Activated CD4-positive, alpha-beta memory T cell treated with anti-CD3 and anti-CD28 coated beads for 36 hours (primary cell): Measurements from ENCODE around the gene OR2T1. TPM values are rescaled to one million over a fixed set of nuclear protein-coding genes. Genes with fewer than 3 reads are reported as not detected.

ENCODE experiments used
- CTCF ChIA-PET: fragments of 350-600 bp; sonication (Branson Sonifier 250); formaldehyde crosslinking; loops from one replicate; lab custom pipeline; 2021; ENCODE audit warnings: antibody characterized with exemption, inconsistent platforms; lab: Charles Lee
- POLR2A ChIA-PET: fragments of 350-600 bp; sonication (Branson Sonifier 250); formaldehyde crosslinking; loops from one replicate; lab custom pipeline; 2021; ENCODE audit warnings: antibody characterized with exemption; lab: Charles Lee
- DNase-seq: peaks from one replicate; pipeline ENCODE4 v3.0.0-alpha.2; 2020
- H3K27ac Mint-ChIP-seq: one replicate; pipeline ENCODE4 v1.8.0; 2021; ENCODE audit warnings: mixed read lengths
- H3K27me3 Mint-ChIP-seq: one replicate; pipeline ENCODE4 v1.8.0; 2021; ENCODE audit warnings: mixed read lengths
- H3K36me3 Mint-ChIP-seq: one replicate; pipeline ENCODE4 v1.8.0; 2021; ENCODE audit warnings: mixed read lengths
- H3K4me1 Mint-ChIP-seq: one replicate; pipeline ENCODE4 v1.8.0; 2021; ENCODE audit warnings: low read depth, mixed read lengths
- H3K4me3 Mint-ChIP-seq: one replicate; pipeline ENCODE4 v1.8.0; 2021; ENCODE audit warnings: mild to moderate bottlenecking, mixed read lengths
- H3K9me3 Mint-ChIP-seq: one replicate; pipeline ENCODE4 v1.8.0; 2021; ENCODE audit warnings: mixed read lengths
- intact Hi-C: fragments of 100-400 bp; cut with micrococcal nuclease; formaldehyde crosslinking; loops from one replicate; pipeline ENCODE4 v1.15.1; 2023
- total RNA-seq, 2 experiments: library from RNA; stranded (reverse); gene quantifications; one replicate each; pipeline ENCODE4 v1.2.3, GENCODE V29; 2021

The OR2T1 gene
- total RNA-seq = not detected

DNA sequence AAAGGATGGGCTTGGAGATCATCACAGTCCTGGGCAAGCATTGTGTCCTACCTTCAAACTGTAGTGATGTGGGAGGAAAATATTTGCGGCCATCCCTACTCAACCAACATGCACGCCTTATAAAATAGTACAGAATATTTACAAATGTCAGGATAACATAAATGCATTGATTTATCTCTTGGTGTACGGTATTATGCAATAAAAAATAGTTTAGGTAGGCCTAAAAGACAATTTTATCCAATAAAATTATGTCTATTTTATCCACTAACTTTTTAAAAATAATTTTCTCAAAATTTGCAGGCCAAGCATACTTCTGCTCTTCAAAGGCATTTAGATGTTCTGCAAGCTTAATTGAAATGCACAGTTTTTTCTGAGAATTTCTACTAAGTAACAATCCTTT, at the start of gene OR2T1:
Gene OR2T1 (plus strand): TSS at position 301 of the 400 bp plus-strand sequence. CDS start 3,100 bp downstream, outside the sequence.
- intact Hi-C loops = loop anchor here (10.0 kb wide), 1 partner anchor 182 kb away; no protein-coding TSS in a partner anchor
- no peak within 1 kb of the TSS for H3K27ac Mint-ChIP-seq
- POLR2A ChIA-PET = no interaction called here
- no peak within 1 kb of the TSS for H3K4me3 Mint-ChIP-seq
- DNase-seq = no peak
- CTCF ChIA-PET = no interaction called here
- no peaks in the 10 kb centered on the region for H3K36me3 Mint-ChIP-seq
- H3K9me3 Mint-ChIP-seq = peaks cover 3% of the 10 kb centered on the region
- H3K27me3 Mint-ChIP-seq = no peaks in the 10 kb centered on the region
- H3K4me1 Mint-ChIP-seq = no peaks in the 10 kb centered on the region

- DNase-seq = no peak
- POLR2A ChIA-PET = no interaction called here
- Mint-ChIP-seq H3K27me3 (peaks cover 13% of the 10 kb centered on the region), H3K4me3 (no peak overlapping the region), H3K36me3 (peaks cover 2% of the 10 kb centered on the region), H3K9me3 (no peaks in the 10 kb centered on the region), H3K27ac (no peak overlapping the region), H3K4me1 (no peaks in the 10 kb centered on the region)
- intact Hi-C loops = no loop called here
- CTCF ChIA-PET = no interaction called here
Measured at GRCh38 chr1:248359415-248359814, 43.4 kb upstream of the OR2T1 start.

- Mint-ChIP-seq H3K9me3 (no peaks in the 10 kb centered on the region), H3K27me3 (peaks cover 13% of the 10 kb centered on the region), H3K36me3 (peaks cover 2% of the 10 kb centered on the region), H3K4me1 (no peaks in the 10 kb centered on the region), H3K4me3 (no peak within 1 kb of the TSS), H3K27ac (no peak within 1 kb of the TSS)
- intact Hi-C loops = no loop called here
- ChIA-PET POLR2A (no interaction called here), CTCF (no interaction called here)
- DNase-seq = no peak
Measured at GRCh38 chr1:248361121-248361715, 41.6 kb upstream of the OR2T1 start, which contains the start of gene OR2T4. TSS of gene OR2T4 (plus strand) at chr1:248361665. CDS start at chr1:248361665, 0 bp downstream.

- Mint-ChIP-seq H3K4me3 (no peak overlapping the region), H3K4me1 (no peaks in the 10 kb centered on the region), H3K27ac (no peak overlapping the region), H3K27me3 (peaks cover 13% of the 10 kb centered on the region), H3K9me3 (no peaks in the 10 kb centered on the region), H3K36me3 (peaks cover 2% of the 10 kb centered on the region)
- POLR2A ChIA-PET = no interaction called here
- CTCF ChIA-PET = no interaction called here
- intact Hi-C loops = no loop called here
- DNase-seq = no peak
Measured at GRCh38 chr1:248366609-248367008, 36.2 kb upstream of the OR2T1 start.

- peaks cover 8% of the 10 kb centered on the region for H3K4me1 Mint-ChIP-seq
- H3K27me3 Mint-ChIP-seq = no peaks in the 10 kb centered on the region
- intact Hi-C loops = no loop called here
- no peak overlapping the region for H3K4me3 Mint-ChIP-seq
- DNase-seq = no peak
- no peaks in the 10 kb centered on the region for H3K36me3 Mint-ChIP-seq
- POLR2A ChIA-PET = no interaction called here
- H3K27ac Mint-ChIP-seq = no peak overlapping the region
- no peaks in the 10 kb centered on the region for H3K9me3 Mint-ChIP-seq
- CTCF ChIA-PET = no interaction called here
Measured at GRCh38 chr1:248372394-248372793, 30.5 kb upstream of the OR2T1 start.

DNA sequence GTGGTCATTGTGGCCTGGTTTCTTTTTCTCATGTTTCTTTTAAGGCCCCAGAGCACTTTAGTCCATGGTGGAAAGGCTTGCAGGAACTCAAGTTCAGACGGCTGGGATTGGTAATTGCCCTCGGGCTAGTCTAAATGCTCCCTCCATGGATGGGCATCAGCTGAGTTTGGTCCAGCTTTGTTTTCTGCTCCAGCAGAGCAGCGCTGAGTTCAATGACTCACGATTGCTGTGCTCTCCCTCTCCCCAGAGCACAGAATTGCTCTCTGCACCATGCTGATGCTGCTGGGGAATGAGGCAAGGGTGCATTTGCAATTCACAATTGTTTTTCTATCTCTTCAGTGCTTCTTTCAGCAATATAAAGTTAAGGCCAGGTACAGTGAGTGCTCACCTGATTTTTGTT, 29.1 kb upstream of the OR2T1 start:
- POLR2A ChIA-PET = no interaction called here
- H3K36me3 Mint-ChIP-seq = no peaks in the 10 kb centered on the region
- H3K27ac Mint-ChIP-seq = no peak overlapping the region
- no peaks in the 10 kb centered on the region for H3K9me3 Mint-ChIP-seq
- intact Hi-C loops = no loop called here
- CTCF ChIA-PET = interaction anchor here (0.6 kb wide), 1 partner anchor 130 kb away, joined by 3 read pairs; no protein-coding TSS in a partner anchor
- peaks cover 8% of the 10 kb centered on the region for H3K4me1 Mint-ChIP-seq
- DNase-seq = no peak
- H3K4me3 Mint-ChIP-seq = no peak overlapping the region
- no peaks in the 10 kb centered on the region for H3K27me3 Mint-ChIP-seq

DNA sequence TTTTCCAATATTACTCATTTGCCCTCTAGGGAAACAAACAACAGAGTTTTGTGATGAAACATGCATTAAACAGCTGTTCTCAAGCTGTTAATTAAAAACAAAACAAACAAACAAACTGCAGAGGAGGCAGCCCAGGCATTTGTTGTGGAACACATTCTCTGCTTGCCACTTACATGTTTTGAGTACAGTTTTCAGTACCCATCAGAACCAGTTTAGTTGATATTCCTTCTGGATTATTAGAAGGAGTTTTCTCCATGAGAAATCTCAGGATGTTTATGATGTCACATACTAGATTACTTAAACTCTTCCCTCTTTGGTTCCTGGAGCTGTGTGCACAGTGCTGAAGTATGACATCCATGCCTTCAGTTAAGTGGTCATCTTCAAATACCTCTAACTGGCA, 27.4 kb upstream of the OR2T1 start, which contains the start of gene OR2T6:
Gene OR2T6 (plus strand): TSS at position 301 of the 400 bp plus-strand sequence. CDS start 11,863 bp downstream, outside the sequence.
- DNase-seq = no peak
- POLR2A ChIA-PET = no interaction called here
- Mint-ChIP-seq H3K27ac (no peak within 1 kb of the TSS), H3K27me3 (no peaks in the 10 kb centered on the region), H3K4me1 (peaks cover 8% of the 10 kb centered on the region), H3K4me3 (no peak within 1 kb of the TSS), H3K9me3 (no peaks in the 10 kb centered on the region), H3K36me3 (no peaks in the 10 kb centered on the region)
- intact Hi-C loops = no loop called here
- CTCF ChIA-PET = no interaction called here

DNA sequence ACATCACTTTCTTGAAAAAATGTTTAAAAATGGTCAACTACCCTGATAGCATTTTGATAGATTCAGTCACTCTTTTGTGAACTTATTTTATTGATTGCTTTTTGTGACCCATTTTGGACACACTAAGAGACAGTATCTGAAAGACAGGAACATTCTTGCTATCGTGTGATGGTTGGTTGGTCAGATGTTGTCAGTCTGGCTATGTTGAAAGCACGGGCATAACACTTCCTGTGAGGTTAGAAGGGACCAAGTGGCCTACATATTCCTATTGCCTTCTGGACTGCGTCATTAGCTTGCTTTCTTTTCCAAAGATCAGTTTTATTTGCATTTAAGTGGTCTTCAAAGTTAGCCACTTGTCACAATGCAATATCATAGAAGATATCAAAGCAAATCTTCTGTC, 25.9 kb upstream of the OR2T1 start:
- Mint-ChIP-seq H3K27me3 (no peaks in the 10 kb centered on the region), H3K4me1 (peaks cover 8% of the 10 kb centered on the region), H3K4me3 (no peak overlapping the region), H3K27ac (no peak overlapping the region), H3K36me3 (no peaks in the 10 kb centered on the region), H3K9me3 (no peaks in the 10 kb centered on the region)
- intact Hi-C loops = no loop called here
- POLR2A ChIA-PET = no interaction called here
- no peak for DNase-seq
- CTCF ChIA-PET = no interaction called here

GRCh38 chr1:248380854-248381253, 22.0 kb upstream of the OR2T1 start:
- no peaks in the 10 kb centered on the region for H3K36me3 Mint-ChIP-seq
- DNase-seq = no peak
- no peak overlapping the region for H3K4me3 Mint-ChIP-seq
- no peaks in the 10 kb centered on the region for H3K4me1 Mint-ChIP-seq
- H3K27ac Mint-ChIP-seq = no peak overlapping the region
- intact Hi-C loops = no loop called here
- POLR2A ChIA-PET = no interaction called here
- no peaks in the 10 kb centered on the region for H3K9me3 Mint-ChIP-seq
- CTCF ChIA-PET = no interaction called here
- H3K27me3 Mint-ChIP-seq = peaks cover 3% of the 10 kb centered on the region

DNA sequence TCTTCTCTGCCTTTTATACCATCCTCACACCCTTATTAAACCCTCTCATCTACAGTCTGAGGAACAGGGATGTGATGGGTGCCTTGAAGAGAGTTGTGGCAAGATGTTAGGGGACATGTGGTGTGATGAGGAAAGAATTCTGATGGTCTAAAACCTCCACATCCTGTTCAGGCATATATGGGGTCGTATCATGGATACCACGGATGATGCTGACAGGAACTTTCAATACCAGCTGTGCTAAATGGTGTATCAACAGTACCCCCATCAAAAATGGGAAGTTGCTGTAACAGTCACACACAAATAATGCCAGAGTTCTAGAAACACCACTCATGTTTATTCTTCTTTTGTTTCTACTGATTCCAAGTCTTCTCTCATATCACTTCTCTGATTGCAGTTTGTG, 14.4 kb upstream of the OR2T1 start:
- intact Hi-C loops = no loop called here
- CTCF ChIA-PET = no interaction called here
- Mint-ChIP-seq H3K4me1 (no peaks in the 10 kb centered on the region), H3K27me3 (peaks cover 18% of the 10 kb centered on the region), H3K9me3 (no peaks in the 10 kb centered on the region), H3K36me3 (no peaks in the 10 kb centered on the region), H3K4me3 (no peak overlapping the region), H3K27ac (no peak overlapping the region)
- POLR2A ChIA-PET = no interaction called here
- DNase-seq = no peak

GRCh38 chr1:248393050-248393449, 9.8 kb upstream of the OR2T1 start:
- intact Hi-C loops = no loop called here
- no peaks in the 10 kb centered on the region for H3K4me1 Mint-ChIP-seq
- DNase-seq = no peak
- no peak overlapping the region for H3K4me3 Mint-ChIP-seq
- peaks cover 21% of the 10 kb centered on the region for H3K27me3 Mint-ChIP-seq
- ChIA-PET POLR2A (no interaction called here), CTCF (no interaction called here)
- H3K36me3 Mint-ChIP-seq = peaks cover 3% of the 10 kb centered on the region
- H3K9me3 Mint-ChIP-seq = peaks cover 7% of the 10 kb centered on the region
- H3K27ac Mint-ChIP-seq = no peak overlapping the region

GRCh38 chr1:248404024-248404423, 1.2 kb downstream of the OR2T1 start:
- ChIA-PET POLR2A (no interaction called here), CTCF (interaction anchor here (0.7 to 1.5 kb wide), 7 partner anchors 10 to 403 kb away, joined by 3 to 5 read pairs (median 4); no protein-coding TSS in a partner anchor)
- H3K36me3 Mint-ChIP-seq = no peaks in the 10 kb centered on the region
- no peak overlapping the region for H3K27ac Mint-ChIP-seq
- intact Hi-C loops = loop anchor here (1.0 to 10.0 kb wide), 3 partner anchors 181 to 403 kb away; no protein-coding TSS in a partner anchor
- H3K27me3 Mint-ChIP-seq = no peaks in the 10 kb centered on the region
- no peak for DNase-seq
- H3K4me1 Mint-ChIP-seq = no peaks in the 10 kb centered on the region
- H3K4me3 Mint-ChIP-seq = no peak overlapping the region
- H3K9me3 Mint-ChIP-seq = peaks cover 3% of the 10 kb centered on the region
